SK-N-SH (cell line): ENCODE results near the gene RUSC2. TPM values are rescaled to one million over a fixed set of nuclear protein-coding genes. Genes with fewer than 3 reads are reported as not detected.

ENCODE experiments used
- CTCF ChIA-PET: fragments of 300-600, 350-600 bp; formaldehyde crosslinking; extraction: SDS; loops from one replicate; lab custom pipeline; 2021; lab: Yijun Ruan, JAX
- POLR2A ChIA-PET: fragments of 350-600 bp; sonication (Branson Sonifier 250); formaldehyde crosslinking; extraction: SDS; loops from one replicate; lab custom pipeline; 2020; ENCODE audit warnings: antibody characterized with exemption, inconsistent platforms; lab: Yijun Ruan, JAX
- DNase-seq: peaks from one replicate; pipeline ENCODE4 v3.0.0; 2012
- H2AFZ ChIP-seq: fragments of 200-600 bp; sonication (generic); 2 replicates; pipeline ENCODE4 v1.8.1; 2016; ENCODE audit warnings: antibody characterized with exemption, mild to moderate bottlenecking, low read depth
- H3F3A ChIP-seq: fragments of 200-600 bp; sonication (generic); replicated peaks from 2 replicates; pipeline ENCODE3; 2016; ENCODE audit warnings: antibody characterized with exemption, mild to moderate bottlenecking; ENCODE audit not compliant: insufficient read depth
- H3K27ac ChIP-seq, 2 experiments: fragments of 200-500 bp in 1 of 2; fragments of 200-600 bp in 1 of 2; sonication (Bioruptor generic) in 1 of 2; sonication (generic), shearing (Covaris generic) in 1 of 2; 2 replicates each; pipeline versions ENCODE4 v1.5.1 to v1.6.1; 2014 to 2016; ENCODE audit warnings: low read depth in 2 of 2, inconsistent platforms in 1 of 2, low read length in 1 of 2, mild to moderate bottlenecking in 1 of 2, mixed read lengths in 1 of 2
- H3K27me3 ChIP-seq: fragments of 200-600 bp; sonication (generic), shearing (Covaris generic); 2 replicates; pipeline ENCODE4 v1.6.1; 2016; ENCODE audit warnings: mixed run types; ENCODE audit not compliant: insufficient read depth
- H3K36me3 ChIP-seq, 2 experiments: fragments of 200-500 bp in 1 of 2; fragments of 200-600 bp in 1 of 2; sonication (Bioruptor generic) in 1 of 2; sonication (generic) in 1 of 2; replicated peaks in 1 of 2; 2 replicates each; pipeline versions ENCODE3 to v1.5.1; 2014 to 2016; ENCODE audit warnings: low read length in 1 of 2, mild to moderate bottlenecking in 1 of 2; ENCODE audit not compliant: insufficient read depth in 2 of 2, control insufficient read depth in 1 of 2
- H3K4me1 ChIP-seq, 2 experiments: fragments of 200-500 bp in 1 of 2; fragments of 200-600 bp in 1 of 2; sonication (Bioruptor generic) in 1 of 2; sonication (generic), shearing (Covaris generic) in 1 of 2; 2 replicates each; pipeline versions ENCODE4 v1.5.1 to v1.6.1; 2014 to 2016; ENCODE audit warnings: low read depth in 1 of 2, low read length in 1 of 2, mixed run types in 1 of 2; ENCODE audit not compliant: insufficient read depth in 2 of 2, control insufficient read depth in 1 of 2
- H3K4me2 ChIP-seq: fragments of 200-600 bp; sonication (generic), shearing (Covaris generic); 2 replicates; pipeline ENCODE4 v1.6.1; 2017; ENCODE audit warnings: mixed run types
- H3K4me3 ChIP-seq, 2 experiments: fragments of 200-500 bp in 1 of 2; fragments of 200-600 bp in 1 of 2; sonication (Bioruptor generic) in 1 of 2; sonication (generic), shearing (Covaris generic) in 1 of 2; 2 replicates each; pipeline versions ENCODE4 v1.5.1 to v1.8.1; 2014 to 2016; ENCODE audit warnings: low read depth in 2 of 2, inconsistent platforms in 1 of 2, low read length in 1 of 2, mild to moderate bottlenecking in 1 of 2, mixed read lengths in 1 of 2, moderate library complexity in 1 of 2
- H3K79me2 ChIP-seq: fragments of 200-600 bp; sonication (generic); 2 replicates; pipeline ENCODE4 v1.8.1; 2017; ENCODE audit warnings: mild to moderate bottlenecking; ENCODE audit not compliant: insufficient read depth
- H3K9ac ChIP-seq: fragments of 200-600 bp; sonication (generic); 2 replicates; pipeline ENCODE4 v1.6.1; 2017; ENCODE audit warnings: mixed run types
- H3K9me2 ChIP-seq: fragments of 200-600 bp; sonication (generic); 2 replicates; pipeline ENCODE4 v1.6.1; 2017; ENCODE audit warnings: mixed run types
- H3K9me3 ChIP-seq: fragments of 200-600 bp; sonication (generic); 2 replicates; pipeline ENCODE4 v1.6.1; 2017; ENCODE audit warnings: mixed run types, mild to moderate bottlenecking, moderate library complexity
- H4K20me1 ChIP-seq: fragments of 200-600 bp; sonication (generic); 2 replicates; pipeline ENCODE4 v1.6.1; 2017; ENCODE audit warnings: mild to moderate bottlenecking, mixed run types; ENCODE audit not compliant: insufficient read depth
- CHD2 ChIP-seq: fragments of 150-350 bp; IDR thresholded peaks from 2 replicates; pipeline ENCODE4 v1.6.1; 2018; ENCODE audit warnings: low read length; ENCODE audit not compliant: partially characterized antibody
- ELF1 ChIP-seq: IDR thresholded peaks from 2 replicates; pipeline ENCODE4 v1.4.0; 2012
- EZH2phosphoT487 ChIP-seq: fragments of 200-600 bp; sonication (generic); IDR thresholded peaks from 2 replicates; pipeline ENCODE4 v1.6.1; 2017; ENCODE audit warnings: low read depth, mixed run types, mild to moderate bottlenecking, antibody characterized with exemption, moderate library complexity, borderline replicate concordance
- GABPA ChIP-seq: IDR thresholded peaks from 2 replicates; pipeline ENCODE4 v1.4.0; 2012; ENCODE audit warnings: low read depth, mild to moderate bottlenecking
- GATA2 ChIP-seq: sonication (generic); formaldehyde crosslinking; IDR thresholded peaks from 2 replicates; pipeline ENCODE4 v1.5.0; 2020; ENCODE audit warnings: mild to moderate bottlenecking, missing genetic modification reagents
- IRF3 ChIP-seq: fragments of 150-350 bp; IDR thresholded peaks from 2 replicates; pipeline ENCODE4 v1.6.1; 2016; ENCODE audit warnings: mild to moderate bottlenecking, low read depth, low read length
- MEF2A ChIP-seq: IDR thresholded peaks from 2 replicates; pipeline ENCODE4 v1.4.0; 2012; ENCODE audit warnings: low read depth, borderline replicate concordance
- PBX3 ChIP-seq: IDR thresholded peaks from 2 replicates; pipeline ENCODE4; 2012
- RAD21 ChIP-seq: IDR thresholded peaks from 2 replicates; pipeline ENCODE4 v1.6.1; 2012; ENCODE audit warnings: mild to moderate bottlenecking, low read length
- RCOR1 ChIP-seq: fragments of 150-350 bp; IDR thresholded peaks from 2 replicates; pipeline ENCODE4 v1.6.1; 2017; ENCODE audit warnings: antibody characterized with exemption, low read length
- RFX5 ChIP-seq: IDR thresholded peaks from 2 replicates; pipeline ENCODE4 v1.6.1; 2012; ENCODE audit warnings: mild to moderate bottlenecking, improper control_type of control experiment, low read length
- RXRA ChIP-seq: IDR thresholded peaks from 2 replicates; pipeline ENCODE4 v1.4.0; 2012; ENCODE audit warnings: low read depth, mild to moderate bottlenecking, borderline replicate concordance
- SIN3A ChIP-seq: IDR thresholded peaks from 2 replicates; pipeline ENCODE4 v1.6.1; 2012; ENCODE audit warnings: low read depth, mild to moderate bottlenecking, low read length, moderate library complexity, borderline replicate concordance
- SMC3 ChIP-seq: IDR thresholded peaks from 2 replicates; pipeline ENCODE4 v1.6.1; 2012; ENCODE audit warnings: low read depth, low read length, improper control_type of control experiment
- TCF12 ChIP-seq: IDR thresholded peaks from 2 replicates; pipeline ENCODE4 v1.4.0; 2012
- YY1 ChIP-seq: IDR thresholded peaks from 2 replicates; pipeline ENCODE4 v1.4.0; 2012; ENCODE audit warnings: low read depth, mild to moderate bottlenecking
- ZBTB33 ChIP-seq: IDR thresholded peaks from 2 replicates; pipeline ENCODE4 v1.4.0; 2012; ENCODE audit warnings: low read depth, borderline replicate concordance
- WGBS: methylation state at CpG from one replicate; pipeline ENCODE4 v1.1.6; 2017; ENCODE audit warnings: low lambda C conversion rate; 5-methylcytosine and 5-hydroxymethylcytosine counted together
- polyA plus RNA-seq, 3 experiments: library from polyadenylated mRNA; depleted of rRNA; stranded (reverse); fragments of >200 nt; gene quantifications; 2 replicates each; pipeline ENCODE4 v1.2.3, GENCODE V29; 2012
- TF ChIP-seq, protein P1 (sequence below): IDR thresholded peaks from 2 replicates; pipeline ENCODE4 v1.4.0; 2012; ENCODE audit warnings: low read depth, borderline replicate concordance
- TF ChIP-seq, protein P2 (sequence below): fragments of 150-350 bp; IDR thresholded peaks from 2 replicates; pipeline ENCODE4 v1.6.1; 2017; ENCODE audit warnings: antibody characterized with exemption, low read length, low read depth, borderline replicate concordance

The RUSC2 gene
- polyA plus RNA-seq, 1 of the 3 experiments (the other 2 are of a cell fraction) = 14.5 TPM

DNA sequence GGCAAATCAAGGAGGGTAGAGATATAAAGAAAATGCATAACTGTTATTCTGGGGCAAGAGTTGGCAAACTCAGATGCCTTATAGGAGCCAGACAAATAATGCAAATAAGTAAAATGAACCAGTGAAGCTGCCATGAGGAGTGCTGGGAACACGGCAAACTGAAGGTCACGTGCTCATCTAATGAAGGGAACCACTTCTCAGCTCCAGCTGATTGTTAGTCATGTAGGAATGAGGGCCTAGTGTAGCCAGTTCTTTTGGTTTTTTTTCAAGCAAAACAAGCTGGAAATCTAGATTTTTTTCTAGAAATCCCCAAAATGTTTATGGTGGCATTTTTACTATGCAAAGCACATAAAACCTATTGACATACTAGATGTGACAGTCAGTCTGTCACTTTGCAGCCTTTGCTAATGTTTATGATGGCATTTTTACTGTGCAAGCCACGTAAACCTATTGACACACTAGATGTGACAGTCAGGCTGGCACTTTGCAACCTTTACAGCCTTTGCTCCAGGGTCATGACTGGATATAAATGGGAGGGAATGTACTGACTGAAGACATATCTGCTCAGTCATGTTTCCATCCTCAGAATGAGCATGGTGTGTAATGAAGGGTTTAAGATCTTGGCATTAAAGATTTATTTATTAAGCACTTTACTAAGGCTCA, 39.4 kb downstream of the RUSC2 start:
- no peaks in the 10 kb centered on the region for H3F3A ChIP-seq
- H3K27me3 ChIP-seq = no peaks in the 10 kb centered on the region
- no peaks in the 10 kb centered on the region for H3K9me3 ChIP-seq
- H3K79me2 ChIP-seq = peaks cover 89% of the 10 kb centered on the region
- WGBS = 91% methylated on average over 3 of the region's 3 CpGs
- H3K9me2 ChIP-seq = no peaks in the 10 kb centered on the region
- CTCF ChIA-PET = interaction anchor here (0.7 to 2.7 kb wide), 6 partner anchors 9 to 412 kb away, joined by 3 to 16 read pairs (median 4); partner anchors contain the start of gene RUSC2
- H3K4me2 ChIP-seq = no peak overlapping the region
- DNase-seq = no peak
- no peaks in the 10 kb centered on the region for H4K20me1 ChIP-seq
- no peak for TF ChIP-seq RCOR1
- TF ChIP-seq YY1 = no peak
- no peak for TF ChIP-seq RAD21
- TF ChIP-seq MEF2A = no peak
- TF ChIP-seq TCF12 = no peak
- TF ChIP-seq ELF1 = no peak
- TF ChIP-seq ZBTB33 = no peak
- no peak for TF ChIP-seq IRF3
- H3K4me3 ChIP-seq = no peak overlapping the region
- POLR2A ChIA-PET = interaction anchor here (1.3 kb wide), 1 partner anchor 10 kb away, joined by 3 read pairs; no protein-coding TSS in a partner anchor
- no peak overlapping the region for H3K27ac ChIP-seq
- H3K9ac ChIP-seq = no peak overlapping the region
- H3K36me3 ChIP-seq = no peaks in the 10 kb centered on the region
- H2AFZ ChIP-seq = no peak overlapping the region
- H3K4me1 ChIP-seq = peaks cover 0 to 13% of the 10 kb centered on the region in 2 experiments; a peak in 1 of 4 replicates

DNA sequence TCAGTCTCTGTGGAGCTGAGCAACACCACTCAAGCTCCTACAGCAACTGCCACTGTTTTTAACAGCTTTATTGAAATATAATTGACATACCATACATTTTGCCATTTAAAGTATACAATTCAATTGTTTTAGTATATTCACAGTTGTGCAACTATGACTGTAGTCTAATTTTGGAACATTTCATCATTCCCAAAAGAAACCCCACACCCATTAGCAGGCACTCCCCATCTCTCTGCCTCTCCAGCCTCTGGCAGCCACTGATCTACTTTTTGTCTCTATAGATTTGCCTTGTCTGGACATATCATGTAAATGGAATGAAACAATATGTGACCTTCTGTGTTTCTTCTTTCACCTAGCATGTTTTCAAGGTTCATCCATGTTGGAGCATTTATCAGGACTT, 43.5 kb downstream of the RUSC2 start:
- ChIA-PET CTCF (interaction anchor here (1.3 kb wide), 1 partner anchor 17 kb away, joined by 3 read pairs; no protein-coding TSS in a partner anchor), POLR2A (no interaction called here)
- Histone ChIP-seq H3K9me2 (no peaks in the 10 kb centered on the region), H3K4me1 (peaks cover 5 to 9% of the 10 kb centered on the region in 2 experiments; a peak in 2 of 4 replicates), H3F3A (peaks cover 7% of the 10 kb centered on the region), H3K36me3 (no peaks in the 10 kb centered on the region), H3K79me2 (peaks cover 89% of the 10 kb centered on the region), H2AFZ (no peak overlapping the region), H3K27ac (no peak overlapping the region)
- DNase-seq = no peak
- TF ChIP-seq, protein P1, sequence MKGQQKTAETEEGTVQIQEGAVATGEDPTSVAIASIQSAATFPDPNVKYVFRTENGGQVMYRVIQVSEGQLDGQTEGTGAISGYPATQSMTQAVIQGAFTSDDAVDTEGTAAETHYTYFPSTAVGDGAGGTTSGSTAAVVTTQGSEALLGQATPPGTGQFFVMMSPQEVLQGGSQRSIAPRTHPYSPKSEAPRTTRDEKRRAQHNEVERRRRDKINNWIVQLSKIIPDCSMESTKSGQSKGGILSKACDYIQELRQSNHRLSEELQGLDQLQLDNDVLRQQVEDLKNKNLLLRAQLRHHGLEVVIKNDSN = no peak
- TF ChIP-seq GATA2 (CRISPR knock-in tag) = no peak
- no peak for TF ChIP-seq PBX3
- TF ChIP-seq GABPA = no peak
- TF ChIP-seq SMC3 = no peak
- no peak for TF ChIP-seq EZH2phosphoT487
- TF ChIP-seq CHD2 = no peak
- no peak for TF ChIP-seq ELF1
- TF ChIP-seq, protein P2, sequence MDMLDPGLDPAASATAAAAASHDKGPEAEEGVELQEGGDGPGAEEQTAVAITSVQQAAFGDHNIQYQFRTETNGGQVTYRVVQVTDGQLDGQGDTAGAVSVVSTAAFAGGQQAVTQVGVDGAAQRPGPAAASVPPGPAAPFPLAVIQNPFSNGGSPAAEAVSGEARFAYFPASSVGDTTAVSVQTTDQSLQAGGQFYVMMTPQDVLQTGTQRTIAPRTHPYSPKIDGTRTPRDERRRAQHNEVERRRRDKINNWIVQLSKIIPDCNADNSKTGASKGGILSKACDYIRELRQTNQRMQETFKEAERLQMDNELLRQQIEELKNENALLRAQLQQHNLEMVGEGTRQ = no peak
- TF ChIP-seq RXRA = no peak
- TF ChIP-seq SIN3A = no peak
- TF ChIP-seq MEF2A = no peak
- no peak for TF ChIP-seq ZBTB33
- TF ChIP-seq YY1 = no peak
- TF ChIP-seq RFX5 = no peak
- TF ChIP-seq, all 33 proteins: peak for 0
- Histone ChIP-seq H3K4me2 (no peak overlapping the region), H3K27me3 (no peaks in the 10 kb centered on the region), H3K9ac (no peak overlapping the region), H4K20me1 (no peaks in the 10 kb centered on the region), H3K9me3 (no peaks in the 10 kb centered on the region), H3K4me3 (no peak overlapping the region)
